GM21526 (cell line): ENCODE results near the gene SCG2.

Experiments used
- ATAC-seq: cut with Tn5 transposase; IDR thresholded peaks from one replicate; pipeline ENCODE4 v1.9.1; 2021; ENCODE audit warnings: moderate library complexity; ENCODE audit not compliant: unreplicated experiment, low FRiP score

Gene SCG2

GRCh38 chr2:223582001-223582400, 20.2 kb downstream of the SCG2 start:
- ATAC-seq, result no peak

DNA sequence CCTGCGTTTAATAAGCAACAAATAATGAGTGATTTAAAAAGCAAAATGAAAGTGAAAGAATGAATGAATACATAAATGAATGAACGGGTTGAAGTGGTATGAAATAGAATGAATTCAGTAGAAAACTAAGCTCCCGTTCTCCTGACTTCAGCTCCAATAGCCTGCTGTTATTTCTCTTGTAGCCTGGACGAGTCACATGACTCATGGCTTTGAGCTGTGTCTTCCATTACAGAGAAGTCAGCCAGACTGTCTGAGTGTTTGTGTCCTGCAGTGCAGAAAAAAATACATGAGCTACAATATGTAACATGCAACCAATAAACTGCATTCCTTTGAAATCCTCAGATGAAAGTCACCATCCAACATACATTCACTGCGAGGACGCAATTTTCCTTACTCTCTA, 21.2 kb downstream of the SCG2 start:
- ATAC-seq, result no peak

GRCh38 chr2:223578846-223579245, 23.3 kb downstream of the SCG2 start:
- no peak for ATAC-seq

- no peak for ATAC-seq
Observed at GRCh38 chr2:223576873-223577272, 25.3 kb downstream of the SCG2 start.

GRCh38 chr2:223570784-223571183, 31.4 kb downstream of the SCG2 start:
- no peak for ATAC-seq

DNA sequence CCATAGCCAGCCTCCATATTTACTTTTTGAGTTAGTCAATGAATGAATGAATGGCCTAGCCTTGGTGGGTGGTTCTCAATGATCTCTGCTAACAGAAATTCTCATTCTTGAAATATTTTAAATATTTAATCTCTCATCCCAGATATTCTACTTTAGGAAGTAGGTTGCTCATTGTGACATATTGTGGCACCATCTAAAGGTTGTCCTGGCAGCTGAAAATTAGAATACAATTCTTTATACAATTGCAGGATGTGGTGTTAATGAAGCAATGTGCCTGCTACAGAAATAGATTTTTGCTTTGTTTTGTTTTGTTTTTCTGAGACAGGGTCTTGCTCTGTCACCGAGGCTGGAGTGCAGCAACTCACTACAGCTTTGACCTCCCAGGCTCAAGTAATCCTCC, 35.8 kb downstream of the SCG2 start:
- ATAC-seq, result no peak

GRCh38 chr2:223563462-223563861, 38.7 kb downstream of the SCG2 start:
- ATAC-seq, result no peak

DNA sequence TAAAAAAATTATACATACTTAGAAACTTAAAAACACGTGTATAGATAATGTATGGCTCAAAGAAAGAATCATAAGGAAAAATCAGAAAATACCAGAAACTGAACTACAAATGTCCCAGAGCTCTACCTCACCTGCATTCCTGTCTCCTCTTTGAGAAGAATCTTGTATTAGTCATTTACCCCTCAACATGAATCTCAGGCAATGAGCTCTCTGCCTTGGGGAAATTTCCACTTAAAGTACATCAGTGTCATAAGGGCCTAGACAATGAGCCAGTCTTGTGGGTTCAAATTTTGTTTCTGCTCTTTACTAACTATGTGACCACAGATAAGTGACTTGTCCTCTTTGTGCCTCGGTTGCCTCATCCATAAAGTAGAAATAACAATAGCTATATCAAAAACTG, 40.1 kb downstream of the SCG2 start:
- no peak for ATAC-seq

DNA sequence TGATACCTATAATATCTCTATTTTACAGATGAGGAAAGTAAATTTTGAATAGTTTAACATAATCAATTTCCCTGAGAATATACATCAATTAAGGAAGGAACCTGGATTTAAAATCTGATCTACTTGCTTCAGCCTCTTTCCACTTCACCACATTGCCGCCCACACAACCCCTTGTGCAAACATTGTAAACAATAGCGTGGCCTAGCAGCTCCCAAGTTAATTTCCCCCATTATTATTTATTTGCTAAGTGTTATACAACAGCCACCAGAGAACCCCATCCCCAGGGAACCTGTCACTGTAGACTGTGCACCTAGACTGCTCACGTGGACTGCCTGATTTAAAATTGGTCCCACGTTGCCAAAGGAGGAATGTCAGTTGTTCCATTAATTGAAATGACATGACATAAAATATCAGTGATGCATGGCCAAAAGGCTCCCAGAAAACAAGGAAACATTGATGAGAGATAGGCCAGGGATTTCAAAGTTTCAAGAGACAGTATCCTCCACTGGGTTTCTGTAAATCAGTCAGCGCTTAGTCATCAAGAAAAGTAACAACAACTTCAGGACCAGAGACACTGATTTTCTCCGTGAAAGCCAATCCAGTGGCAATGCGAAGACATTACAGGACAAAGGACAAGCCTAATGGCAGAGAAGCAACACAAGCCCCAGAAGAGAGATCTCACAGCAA, 41.3 kb downstream of the SCG2 start:
- no peak for ATAC-seq

DNA sequence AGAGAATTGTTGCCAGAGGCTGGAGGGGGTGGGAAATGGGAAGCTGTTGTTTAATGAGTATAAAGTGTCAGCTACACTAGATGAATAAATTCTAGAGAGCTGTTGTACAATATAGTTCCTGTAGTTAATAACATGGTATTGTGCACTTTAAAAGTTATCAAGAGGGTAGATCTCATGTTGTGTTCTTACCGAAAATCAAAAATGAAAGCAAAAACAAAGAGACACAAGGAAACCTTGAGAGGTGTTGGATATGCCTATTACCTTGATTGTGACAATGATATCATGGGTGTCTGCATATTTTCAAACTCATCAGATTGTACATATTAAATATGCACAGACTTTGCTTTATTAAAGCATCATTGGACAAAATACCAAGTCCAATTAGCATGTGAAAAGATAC, 43.2 kb downstream of the SCG2 start:
- ATAC-seq, result no peak

DNA sequence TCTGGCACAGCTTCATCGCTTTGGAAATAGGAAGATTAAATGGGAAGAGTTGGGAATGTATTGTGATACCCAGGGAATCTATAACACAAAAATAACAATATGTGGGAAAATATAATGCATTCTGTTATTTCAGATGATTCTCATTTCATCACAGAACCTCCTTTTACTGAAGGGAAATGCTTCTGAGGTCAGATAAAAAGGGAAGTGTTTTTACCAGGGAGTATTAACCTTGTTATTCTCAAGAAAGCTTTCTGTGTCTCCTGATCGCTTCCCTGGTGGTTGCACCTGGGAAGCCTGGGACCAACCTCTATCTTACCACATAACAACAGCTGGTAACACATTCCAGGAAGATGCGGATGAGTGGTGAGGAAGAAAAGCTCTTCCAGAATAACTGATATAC, 47.2 kb downstream of the SCG2 start:
- no peak for ATAC-seq

- ATAC-seq, result no peak
Observed at GRCh38 chr2:223549215-223549614, 52.9 kb downstream of the SCG2 start.

- ATAC-seq, result no peak
Observed at GRCh38 chr2:223548194-223548593, 54.0 kb downstream of the SCG2 start.
